GM23338 (cell line): ENCODE data around the gene SMIM5.

Source experiments
- CTCF ChIP-seq, 2 experiments: fragments of 200-600 bp in 1 of 2; sonication (generic) in 1 of 2; conservative IDR thresholded peaks; 2 replicates each; pipeline versions ENCODE4 v1.5.1 to v1.6.1; 2016 to 2017; ENCODE audit warnings: antibody characterized with exemption in 2 of 2, low read depth in 2 of 2, mild to moderate bottlenecking in 2 of 2, moderate library complexity in 1 of 2
- JUNB ChIP-seq: IDR thresholded peaks from one replicate; pipeline ENCODE4 v1.6.1; 2016; ENCODE audit warnings: antibody characterized with exemption; ENCODE audit not compliant: unreplicated experiment

GRCh38 chr17:75596320-75597087 is 36.7 kb upstream of the SMIM5 start:
- TF ChIP-seq JUNB (no peak), CTCF (conservative IDR thresholded peaks at IDR 0.05; ENCODE audit: low read depth in 2 of 2) (no peak)
